ENCODE results near the gene SPAG17.

DNA sequence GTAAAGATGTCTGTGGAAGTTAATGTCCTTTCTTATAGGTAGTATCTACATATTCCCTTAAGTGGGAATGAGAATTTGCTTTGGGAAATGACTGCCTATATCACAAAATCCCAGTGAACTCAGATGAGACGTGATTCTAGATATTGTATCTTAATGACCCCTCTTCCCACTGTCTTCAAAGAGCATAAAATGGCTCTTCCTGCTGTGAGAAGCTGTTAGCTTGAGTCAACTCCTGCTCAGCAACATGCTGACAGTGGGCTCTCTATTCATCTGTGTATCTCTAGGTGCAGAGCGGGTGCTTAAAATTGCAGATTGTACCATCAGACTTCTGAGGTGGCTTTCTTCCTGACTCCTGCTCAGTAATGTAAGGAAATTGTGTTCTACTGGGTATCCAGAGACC lies 100.6 kb downstream of the SPAG17 start:
- TF ChIP-seq, protein P1, sequence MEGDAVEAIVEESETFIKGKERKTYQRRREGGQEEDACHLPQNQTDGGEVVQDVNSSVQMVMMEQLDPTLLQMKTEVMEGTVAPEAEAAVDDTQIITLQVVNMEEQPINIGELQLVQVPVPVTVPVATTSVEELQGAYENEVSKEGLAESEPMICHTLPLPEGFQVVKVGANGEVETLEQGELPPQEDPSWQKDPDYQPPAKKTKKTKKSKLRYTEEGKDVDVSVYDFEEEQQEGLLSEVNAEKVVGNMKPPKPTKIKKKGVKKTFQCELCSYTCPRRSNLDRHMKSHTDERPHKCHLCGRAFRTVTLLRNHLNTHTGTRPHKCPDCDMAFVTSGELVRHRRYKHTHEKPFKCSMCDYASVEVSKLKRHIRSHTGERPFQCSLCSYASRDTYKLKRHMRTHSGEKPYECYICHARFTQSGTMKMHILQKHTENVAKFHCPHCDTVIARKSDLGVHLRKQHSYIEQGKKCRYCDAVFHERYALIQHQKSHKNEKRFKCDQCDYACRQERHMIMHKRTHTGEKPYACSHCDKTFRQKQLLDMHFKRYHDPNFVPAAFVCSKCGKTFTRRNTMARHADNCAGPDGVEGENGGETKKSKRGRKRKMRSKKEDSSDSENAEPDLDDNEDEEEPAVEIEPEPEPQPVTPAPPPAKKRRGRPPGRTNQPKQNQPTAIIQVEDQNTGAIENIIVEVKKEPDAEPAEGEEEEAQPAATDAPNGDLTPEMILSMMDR (IDR thresholded peaks at IDR 0.05): no peak
- no peak for TF ChIP-seq POLR2A (IDR thresholded peaks at IDR 0.05)

Data from Peyer's patch (tissue), 4 donors.